NCI-H345 treated with DMSO at 0.1 percent for 48 hours (cell line): ENCODE measurements around the gene SBK2.
A peak's percentile ranks its signal among the peaks of the same experiment; 100 is the strongest.
"Not testable (repeated sequence)": the region's sequence is repeated elsewhere in the genome, so short reads cannot be mapped to it uniquely, and the experiment has no call there.

Experiments
- DNase-seq: peaks from one replicate; lab custom pipeline; 2025; ENCODE audit not compliant: unreplicated experiment; lab: John Stamatoyannopoulos, UW

The SBK2 gene

GRCh38 chr19:55536366-55536765, 567 bp downstream of the SBK2 start:
- no peak for DNase-seq

GRCh38 chr19:55535965-55536350, 975 bp downstream of the SBK2 start:
- no peak for DNase-seq

- no peak for DNase-seq
These were observed 1.6 kb downstream of the SBK2 start for GRCh38 chr19:55535173-55535964.

- DNase-seq: not testable (repeated sequence)
These were observed 2.7 kb downstream of the SBK2 start for GRCh38 chr19:55534280-55534679.

GRCh38 chr19:55530996-55531395, 5.9 kb downstream of the SBK2 start:
- DNase-seq: no peak

GRCh38 chr19:55529636-55530234, 7.2 kb downstream of the SBK2 start:
- no peak for DNase-seq

GRCh38 chr19:55528030-55528803, 8.7 kb downstream of the SBK2 start:
- DNase-seq: peak; percentile 8

- DNase-seq: no peak
These were observed 9.5 kb downstream of the SBK2 start for GRCh38 chr19:55527197-55528029.

GRCh38 chr19:55526216-55527196, 10.4 kb downstream of the SBK2 start:
- peak; percentile 18 for DNase-seq

- no peak for DNase-seq
These were observed 11.4 kb downstream of the SBK2 start for GRCh38 chr19:55525289-55526101.

GRCh38 chr19:55520691-55521292, 16.1 kb downstream of the SBK2 start:
- no peak for DNase-seq

- no peak for DNase-seq
These were observed 17.3 kb downstream of the SBK2 start for GRCh38 chr19:55519451-55520311.

GRCh38 chr19:55516878-55517620, 19.9 kb downstream of the SBK2 start:
- DNase-seq: peak; percentile 64

- DNase-seq: no peak
These were observed 28.8 kb downstream of the SBK2 start for GRCh38 chr19:55508120-55508519.

- DNase-seq: no peak
These were observed 32.0 kb downstream of the SBK2 start for GRCh38 chr19:55504981-55505380.

GRCh38 chr19:55504252-55504603, 32.7 kb downstream of the SBK2 start:
- DNase-seq: no peak
